ENCODE measurements around the gene UTF1.

- TF ChIP-seq CTCF (IDR thresholded peaks at IDR 0.05; ENCODE audit: low read depth, low read length) (no peak), EZH2phosphoT487 (IDR thresholded peaks at IDR 0.05; ENCODE audit: low read depth) (no peak)
Observed at GRCh38 chr10:133219782-133220181, 10.2 kb upstream of the UTF1 start.
